GM19025 (cell line): ENCODE data around the gene HIRA.
"Not testable (repeated sequence)": the region's sequence is repeated elsewhere in the genome, so short reads cannot be mapped to it uniquely, and the experiment has no call there.

Experiments used
- ATAC-seq: cut with Tn5 transposase; IDR thresholded peaks from one replicate; pipeline ENCODE4 v1.9.1; 2021; ENCODE audit warnings: mild to moderate bottlenecking, low read depth, moderate library complexity; ENCODE audit not compliant: unreplicated experiment

Gene HIRA

DNA sequence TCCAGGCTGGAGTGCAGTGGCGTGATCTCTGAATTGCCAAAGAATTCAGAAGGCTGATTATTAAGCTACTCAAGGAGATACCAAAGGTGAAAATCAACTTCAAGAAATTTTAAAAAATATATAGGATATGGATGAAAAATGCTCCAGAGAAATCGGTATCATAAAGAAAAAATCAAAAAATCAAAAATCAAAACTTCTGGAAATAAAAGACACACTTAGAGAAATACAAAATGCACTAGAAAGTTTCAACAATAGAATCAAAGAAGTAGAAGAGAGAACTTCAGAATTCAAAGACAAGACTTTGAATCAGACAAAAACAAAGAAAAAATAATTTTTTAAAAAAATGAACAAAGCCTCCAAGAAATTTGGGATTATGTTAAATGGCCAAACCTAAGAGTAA is 94.4 kb downstream of the HIRA start:
- no peak for ATAC-seq

DNA sequence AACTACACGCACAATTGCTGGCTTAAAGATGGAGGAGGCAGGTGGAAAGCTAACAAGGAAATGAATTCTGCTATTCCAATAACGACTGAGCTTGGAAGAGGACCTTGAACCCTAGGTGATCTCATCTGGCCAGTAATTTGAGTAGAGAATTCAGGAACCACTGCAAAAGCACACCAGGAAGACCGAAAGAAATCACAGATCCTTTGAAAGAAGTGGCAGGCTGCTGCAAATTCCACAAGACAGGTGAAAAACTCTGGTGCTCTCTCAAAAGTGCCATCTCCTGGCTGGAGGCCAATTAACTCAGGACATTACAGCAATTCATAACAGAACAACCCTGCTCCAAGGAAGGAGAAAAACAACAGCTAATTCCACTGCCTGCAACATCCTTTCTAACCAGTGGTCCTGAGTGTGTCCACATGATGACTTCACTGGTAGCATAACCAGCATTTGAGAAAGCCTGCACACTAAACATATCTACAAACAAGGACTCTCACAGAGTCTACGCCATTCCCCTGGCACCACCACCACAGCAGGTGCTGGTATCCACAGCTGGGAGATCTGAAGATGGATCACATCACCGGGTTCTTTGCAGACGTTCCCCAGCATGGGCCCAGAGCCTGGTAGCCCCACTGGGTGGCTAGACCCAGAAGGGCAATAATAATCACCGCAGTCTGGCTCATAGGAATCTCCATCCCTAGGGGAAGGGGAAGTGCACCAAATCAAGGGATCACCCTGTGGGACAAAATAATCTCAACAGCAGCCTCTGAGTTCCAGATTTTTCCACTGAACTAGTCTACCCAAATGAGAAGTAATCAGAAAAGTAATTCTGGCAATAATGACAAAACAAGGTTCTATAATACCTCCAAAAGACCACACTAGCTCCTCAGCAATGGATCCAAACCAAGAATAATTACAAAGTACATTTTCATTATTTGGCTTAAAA is 95.1 kb downstream of the HIRA start:
- ATAC-seq = no peak

DNA sequence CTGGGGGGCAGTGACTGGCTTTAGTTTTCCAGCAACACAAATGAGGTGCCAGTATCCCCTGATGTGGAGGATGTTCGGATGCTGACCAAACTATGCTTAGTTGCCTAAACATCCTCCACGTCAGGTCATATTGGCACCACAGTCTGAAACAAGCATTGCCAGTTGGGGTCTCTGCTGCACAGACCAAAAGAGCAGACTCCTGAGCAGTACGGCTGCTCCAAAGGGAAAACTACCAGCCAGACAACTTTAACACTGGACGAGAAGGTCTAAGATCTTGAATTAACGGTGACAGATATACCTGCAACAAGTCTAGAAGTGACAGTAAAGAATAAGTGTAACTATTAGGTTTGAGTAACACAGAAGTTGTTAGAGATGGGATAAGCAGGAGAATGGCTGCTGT is 99.6 kb downstream of the HIRA start:
- no peak for ATAC-seq

DNA sequence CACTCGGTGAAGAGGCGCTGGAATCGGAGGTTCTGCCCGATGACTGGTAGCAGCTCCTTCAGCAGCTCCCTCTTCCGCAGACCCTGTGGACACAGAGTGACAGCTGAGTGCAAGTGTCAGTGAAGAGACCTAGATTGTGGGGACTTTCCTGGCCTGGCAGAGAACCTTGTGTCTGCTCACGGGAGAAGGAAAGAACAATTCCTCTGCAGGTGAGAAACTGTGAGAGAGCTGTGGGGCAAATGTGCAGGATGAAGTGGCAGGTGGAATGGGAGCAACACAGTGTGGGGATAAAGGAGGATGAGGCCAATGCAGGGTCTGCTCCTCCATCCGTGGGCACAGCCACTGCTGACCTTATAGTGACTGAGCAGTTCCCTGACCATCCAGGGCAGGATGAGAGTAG is 100.1 kb downstream of the HIRA start:
- ATAC-seq = no peak

DNA sequence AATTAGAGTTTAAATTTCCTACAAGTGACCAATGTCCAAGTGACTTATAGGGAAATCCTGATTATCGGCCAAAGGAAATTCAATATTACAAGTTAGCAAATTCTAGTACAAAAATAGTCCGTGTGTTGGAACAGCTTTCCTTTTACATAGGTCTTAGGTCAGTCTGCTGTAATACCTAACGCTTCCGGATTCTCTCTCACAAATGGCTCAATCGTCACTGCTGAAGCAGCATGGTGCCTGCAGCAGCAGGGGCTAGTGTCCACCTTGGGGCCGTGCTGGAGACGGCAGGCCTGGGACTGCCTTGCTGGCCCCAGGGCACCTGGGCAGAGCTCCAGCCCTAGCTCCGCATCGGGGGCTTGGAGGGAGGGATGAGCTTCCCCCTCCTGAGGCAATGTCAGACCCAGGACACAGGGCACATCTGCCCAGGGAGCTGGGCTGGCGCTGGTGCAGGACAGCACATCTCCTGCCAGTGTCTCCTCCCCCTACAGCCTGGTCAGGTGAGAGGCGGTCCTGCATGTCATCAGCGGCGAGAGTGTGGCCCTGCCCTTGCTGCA is 100.6 kb downstream of the HIRA start:
- ATAC-seq = no peak

DNA sequence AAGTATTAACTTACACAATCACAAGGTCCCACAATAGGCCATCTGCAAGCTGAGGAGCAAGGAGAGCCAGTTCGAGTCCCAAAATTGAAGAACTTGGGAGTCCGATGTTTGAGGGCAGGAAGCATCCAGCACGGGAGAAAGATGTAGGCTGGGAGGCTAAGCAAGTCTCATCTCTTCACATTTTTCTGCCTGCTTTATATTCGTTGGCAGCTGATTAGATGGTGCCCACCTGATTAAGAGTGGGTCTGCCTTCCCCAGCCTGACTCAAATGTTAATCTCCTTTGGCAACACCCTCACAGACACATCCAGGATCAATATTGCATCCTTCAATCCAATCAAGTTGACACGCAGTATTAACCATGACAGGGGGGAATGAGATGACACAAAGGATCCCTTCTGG is 101.3 kb downstream of the HIRA start:
- ATAC-seq = not testable (repeated sequence)

DNA sequence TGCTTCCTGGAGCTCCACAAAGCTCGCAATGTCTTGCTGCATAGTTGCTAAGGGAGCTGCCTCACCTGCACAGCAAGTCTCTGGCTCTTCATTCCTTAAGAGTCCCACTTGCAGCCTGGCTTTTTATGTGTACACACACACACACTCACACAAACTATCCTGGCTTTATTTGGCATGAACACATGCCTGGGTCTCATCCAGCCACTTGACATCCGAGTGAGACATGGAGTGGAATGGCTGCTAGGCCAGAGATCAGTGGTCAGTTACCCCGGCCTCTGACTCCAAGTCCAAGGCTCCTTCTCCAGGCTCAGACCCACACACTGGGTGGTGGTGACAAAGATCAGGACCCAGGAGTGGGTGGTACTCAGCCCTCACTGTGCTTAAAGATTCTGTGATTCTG is 102.1 kb downstream of the HIRA start:
- ATAC-seq = no peak

DNA sequence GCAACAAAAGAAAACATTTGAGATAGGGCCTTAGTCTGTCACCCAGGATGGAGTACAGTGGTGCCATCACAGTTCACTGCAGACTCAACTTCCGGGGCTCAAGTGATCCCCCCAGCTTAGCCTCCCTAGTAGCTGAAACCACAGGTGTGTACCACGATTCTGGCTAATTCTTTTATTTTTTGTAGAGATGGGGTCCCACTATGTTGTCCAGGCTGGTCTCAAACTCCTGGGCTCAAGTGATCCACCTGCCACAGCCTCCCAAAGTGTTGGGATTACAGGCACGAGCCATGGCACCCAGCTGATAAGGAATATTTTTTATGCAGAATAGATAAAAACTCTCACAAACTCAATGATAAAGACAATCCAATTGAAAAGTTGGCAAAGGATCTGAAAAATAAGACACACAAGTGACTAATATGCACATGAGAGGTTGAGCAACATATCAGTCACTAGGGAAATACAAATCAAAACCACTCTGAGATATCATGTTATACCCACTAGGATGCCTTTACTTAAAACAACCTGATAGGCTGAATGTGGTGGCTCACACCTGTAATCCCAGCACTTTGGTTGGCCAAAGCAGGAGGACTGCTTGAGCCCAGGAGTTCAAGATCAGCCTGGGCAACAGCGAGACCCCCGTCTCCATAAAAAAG is 106.1 kb downstream of the HIRA start:
- no peak for ATAC-seq

DNA sequence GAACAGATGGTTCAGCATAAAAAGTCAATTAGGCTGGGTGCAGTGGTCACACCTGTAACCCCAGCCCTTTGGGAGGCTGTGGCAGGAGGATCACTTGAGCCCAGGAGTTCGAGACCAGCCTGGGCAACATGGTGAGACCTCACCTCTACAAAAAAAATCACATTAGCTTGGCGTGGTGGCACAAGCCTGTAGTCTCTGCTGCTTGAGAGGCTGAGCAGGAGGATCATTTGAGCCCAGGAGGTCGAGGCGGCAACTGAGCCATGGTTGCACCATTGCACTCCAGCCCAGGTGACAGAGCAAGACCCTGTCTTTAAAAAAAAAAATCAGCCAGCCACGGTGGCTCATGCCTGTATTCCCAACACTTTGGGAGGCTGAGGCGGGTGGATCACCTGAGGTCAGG is 108.1 kb downstream of the HIRA start:
- not testable (repeated sequence) for ATAC-seq

DNA sequence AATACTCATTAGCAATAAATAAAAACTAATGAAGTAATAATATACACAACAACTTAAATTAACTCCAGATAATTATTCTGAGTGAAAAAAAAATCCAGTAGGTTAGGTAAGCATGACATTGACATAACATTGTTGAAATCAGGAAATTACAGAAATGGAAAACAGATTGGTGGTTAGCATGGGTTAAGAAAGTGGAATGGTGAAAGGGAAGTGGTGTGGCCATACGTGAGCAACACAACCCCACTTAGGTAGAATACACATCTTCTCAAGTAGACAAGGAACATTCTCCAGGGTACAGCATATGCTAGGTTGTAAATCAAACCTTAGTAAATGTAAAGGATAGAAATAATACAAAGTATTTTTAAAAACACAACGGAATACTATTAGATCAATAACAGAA is 109.8 kb downstream of the HIRA start:
- no peak for ATAC-seq

DNA sequence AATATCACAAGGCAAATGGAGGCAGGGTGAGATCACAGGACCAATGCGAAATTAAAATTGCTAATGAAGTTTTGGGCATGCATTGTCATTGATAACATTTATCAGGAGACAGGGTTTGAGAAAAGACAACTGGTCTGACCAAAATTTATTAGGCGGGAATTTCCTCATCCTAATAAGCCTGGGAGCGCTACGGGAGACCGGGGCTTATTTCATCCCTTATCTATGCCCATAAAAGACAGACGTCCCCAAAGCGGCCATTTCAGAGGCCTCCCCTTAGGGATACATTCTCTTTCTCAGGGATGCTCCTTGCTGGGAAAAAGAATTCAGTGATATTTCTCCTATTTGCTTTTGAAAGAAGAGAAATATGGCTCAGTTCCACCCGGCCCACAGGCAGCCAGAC is 111.4 kb downstream of the HIRA start:
- ATAC-seq = not testable (repeated sequence)

DNA sequence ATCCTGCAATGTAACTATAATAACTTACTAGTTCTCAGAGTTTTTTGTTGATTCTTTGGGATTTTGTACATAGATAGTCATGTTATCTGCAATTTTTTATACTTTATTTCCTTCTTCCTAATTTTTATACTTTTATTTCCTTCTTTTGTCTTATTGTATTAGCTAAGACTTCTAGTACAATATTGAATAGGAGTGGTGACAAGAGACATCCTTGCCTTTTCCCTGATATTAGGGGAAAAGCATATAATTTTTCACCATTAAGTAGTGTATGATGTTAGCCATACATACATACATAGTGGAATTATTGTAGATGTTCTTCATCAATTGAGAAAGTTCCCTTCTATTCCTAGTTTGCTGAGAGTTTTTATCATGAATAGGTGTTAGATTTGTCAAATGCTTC is 112.3 kb downstream of the HIRA start:
- ATAC-seq = no peak

DNA sequence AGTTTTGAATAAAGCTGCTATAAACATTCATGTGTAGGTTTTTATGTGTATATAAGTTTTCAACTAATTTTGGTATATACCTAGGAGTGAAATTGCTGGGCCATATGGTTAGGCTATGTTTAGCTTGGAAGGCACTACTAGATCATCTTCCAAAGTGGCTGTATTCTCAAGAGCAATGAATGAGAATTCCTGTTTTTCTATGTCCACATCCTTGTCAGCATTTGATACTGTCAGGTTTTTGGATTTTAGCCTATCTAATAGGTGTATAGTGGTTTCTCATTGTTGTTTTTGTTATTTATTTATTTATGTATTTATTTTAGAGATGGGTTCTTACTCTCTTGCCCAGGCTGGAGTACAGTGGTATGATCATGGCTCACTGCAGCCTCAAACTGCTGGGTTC is 113.7 kb downstream of the HIRA start:
- ATAC-seq = no peak

DNA sequence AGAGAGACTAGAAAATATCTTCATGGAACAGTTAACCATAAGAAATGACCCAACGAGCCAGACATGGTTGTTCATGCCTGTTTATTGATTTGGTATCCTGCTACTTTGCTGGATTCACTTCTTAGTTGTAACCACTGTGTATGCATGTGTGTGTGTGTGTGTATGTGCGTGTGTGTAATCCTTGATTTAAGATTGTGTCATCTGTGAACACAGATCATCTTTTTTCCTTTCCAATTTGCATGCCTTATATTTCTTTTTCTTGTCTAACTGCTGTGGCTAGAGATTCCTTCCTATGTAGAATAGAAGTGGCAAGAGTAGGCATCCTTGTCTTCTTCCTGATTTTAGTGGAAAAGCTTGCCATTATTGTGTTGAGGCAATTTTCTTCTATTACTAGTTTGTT is 123.7 kb downstream of the HIRA start:
- no peak for ATAC-seq

DNA sequence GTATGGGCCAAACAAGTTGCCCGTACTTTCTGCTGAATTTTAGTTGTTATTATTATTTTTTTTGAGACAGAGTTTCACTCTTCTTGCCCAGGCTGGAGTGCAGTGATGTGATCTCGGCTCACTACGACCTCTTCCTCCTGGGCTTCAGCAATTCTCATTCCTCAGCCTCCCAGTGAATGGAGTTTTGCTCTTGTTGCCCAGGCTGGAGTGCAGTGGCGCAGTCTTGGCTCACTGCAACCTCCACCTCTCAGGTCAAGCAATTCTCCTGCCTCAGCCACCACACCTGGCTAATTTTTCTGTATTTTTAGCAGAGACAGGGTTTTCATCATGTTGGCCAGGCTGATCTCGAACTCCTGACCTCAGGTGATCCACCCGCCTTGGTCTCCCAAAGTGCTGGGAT is 125.0 kb downstream of the HIRA start:
- not testable (repeated sequence) for ATAC-seq

DNA sequence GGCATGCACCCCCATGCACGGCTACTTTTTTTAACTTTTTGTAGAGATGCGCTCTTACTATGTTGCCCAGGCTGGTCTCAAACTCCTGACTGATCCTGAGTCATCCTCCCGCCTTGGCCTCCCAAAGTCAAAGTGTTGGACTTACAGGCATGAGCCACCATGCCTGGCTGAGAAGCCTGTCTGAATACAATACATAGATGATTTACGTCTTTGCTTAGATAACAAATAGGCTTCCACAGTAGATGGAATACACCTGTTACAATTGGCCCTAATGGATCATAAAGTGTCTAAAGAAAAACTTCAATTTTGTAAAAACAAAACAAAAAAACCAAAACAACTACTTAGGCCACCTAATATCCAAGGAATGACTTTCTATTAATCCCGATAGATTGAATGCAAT is 127.0 kb downstream of the HIRA start:
- ATAC-seq = no peak

DNA sequence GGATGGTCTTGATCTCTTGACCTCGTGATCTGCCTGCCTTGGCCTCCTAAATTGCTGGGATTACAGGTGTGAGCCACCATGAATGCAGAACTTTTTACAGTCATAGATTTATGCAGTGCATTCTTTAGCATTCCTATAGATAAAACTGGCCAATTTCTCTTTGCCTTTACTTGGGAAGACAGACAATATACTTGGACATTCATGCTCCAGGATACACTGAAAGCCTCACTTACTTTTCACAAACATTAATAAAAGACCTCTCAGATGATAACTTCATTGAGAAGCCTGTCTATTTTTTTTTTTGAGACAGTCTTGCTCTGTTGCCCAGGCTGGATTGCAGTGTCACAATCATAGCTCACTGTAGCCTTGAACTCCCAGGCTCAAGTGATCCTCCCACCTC is 127.7 kb downstream of the HIRA start:
- ATAC-seq = no peak

DNA sequence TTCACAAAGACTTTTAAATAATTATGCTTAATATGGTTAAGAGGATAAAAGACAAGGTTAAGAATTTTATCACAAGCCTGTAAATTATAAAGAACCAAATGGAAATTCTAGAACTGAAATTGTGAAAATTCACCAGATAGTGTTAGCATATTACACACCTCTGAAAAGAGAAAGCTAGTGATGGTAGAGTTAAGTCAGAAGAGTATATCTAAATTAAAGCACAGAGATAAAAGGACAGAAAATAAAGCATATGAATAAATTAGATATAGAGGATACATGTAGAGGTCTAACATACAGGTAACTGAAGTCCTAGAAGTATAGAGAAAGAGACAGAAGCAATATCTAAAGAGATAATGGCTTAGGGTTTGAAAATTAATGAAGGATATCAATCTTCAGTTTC is 135.8 kb downstream of the HIRA start:
- no peak for ATAC-seq

DNA sequence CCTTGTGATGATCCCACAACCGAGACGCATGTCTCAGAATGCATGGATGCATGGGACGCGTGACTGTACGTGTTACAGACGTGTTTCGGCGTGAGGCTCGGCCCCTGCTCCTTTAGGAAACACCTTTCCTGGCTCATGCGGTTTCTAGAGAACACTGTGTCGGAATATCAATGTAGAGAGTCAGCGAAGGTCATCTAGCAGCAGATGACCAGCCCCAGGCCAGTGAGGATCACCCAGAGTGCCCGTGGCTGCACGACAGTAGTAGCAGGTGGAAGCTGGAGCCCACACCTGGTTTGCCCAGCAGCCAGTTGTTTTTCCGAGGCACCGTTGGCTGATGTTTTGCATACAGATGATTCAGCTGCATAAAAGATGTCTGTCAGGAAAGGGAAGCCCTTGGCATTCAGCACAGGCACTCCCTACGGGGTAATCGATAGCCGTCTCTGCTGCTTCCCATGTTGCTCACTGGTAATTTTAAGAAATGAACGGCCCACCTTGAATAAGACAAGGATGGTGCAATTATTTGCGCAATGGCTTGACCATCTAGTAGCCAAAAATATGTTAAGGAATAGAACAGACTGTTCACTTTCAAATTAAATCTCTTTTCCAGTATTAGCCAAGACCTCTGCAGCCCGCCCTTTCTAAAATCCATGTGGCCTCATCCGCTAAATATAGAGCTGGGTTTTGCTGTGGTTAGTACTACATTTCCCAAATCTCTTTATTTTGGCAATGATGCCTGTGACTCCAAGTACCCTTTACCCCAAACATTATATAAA is 138.9 kb downstream of the HIRA start:
- ATAC-seq = no peak

DNA sequence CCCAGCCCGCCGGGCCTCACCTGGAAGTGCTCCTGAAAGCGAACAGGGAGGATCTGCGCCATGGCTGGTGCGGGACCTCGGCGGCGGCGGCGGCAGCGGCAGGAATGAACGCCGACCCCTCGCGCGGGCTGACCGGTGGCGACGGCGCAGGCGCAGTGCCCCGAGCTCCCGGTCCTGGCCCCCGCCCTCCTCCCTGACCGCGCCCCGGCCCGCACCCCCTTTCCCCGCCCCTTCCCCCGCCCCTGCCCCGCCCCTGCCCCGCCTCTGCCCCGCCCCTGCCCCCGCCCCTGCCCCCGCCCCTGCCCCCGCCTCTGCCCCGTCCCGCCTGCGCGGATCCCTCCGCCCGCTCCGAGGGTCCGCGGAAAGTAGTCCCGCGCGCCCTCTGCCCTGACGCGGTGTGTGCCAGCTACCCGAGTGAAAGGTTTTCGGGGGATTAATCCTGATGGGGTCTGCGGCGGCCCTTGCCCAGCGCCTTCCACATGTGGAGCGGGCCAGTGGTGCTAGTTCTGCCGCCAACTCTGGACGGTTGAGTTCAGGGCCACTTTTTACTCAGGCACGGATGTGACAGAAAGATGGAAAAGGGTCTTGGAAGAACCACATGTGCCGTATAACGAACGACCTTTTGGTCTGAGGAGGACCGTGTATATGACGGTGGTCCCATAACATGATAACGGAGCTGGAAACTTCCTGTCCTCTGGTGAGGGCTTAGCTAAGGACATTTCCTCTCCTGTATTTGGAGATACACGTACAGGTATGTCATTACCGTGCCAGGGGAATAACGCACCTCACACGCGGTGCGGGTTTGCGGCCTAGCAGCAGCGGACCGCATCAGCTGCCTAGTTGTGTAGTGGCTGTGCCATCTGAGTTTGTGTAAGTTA is 139.7 kb downstream of the HIRA start, which contains the start of gene CLTCL1:
CLTCL1 (minus strand) TSS at position 140 of the 878 bp plus-strand sequence; CDS start at position 62, 78 bp downstream.
- no peak for ATAC-seq
